K562 (cell line): ENCODE results near the gene HMGN1. TPM values are rescaled to one million over a fixed set of nuclear protein-coding genes. Genes with fewer than 3 reads are reported as not detected.
A peak's percentile ranks its signal among the peaks of the same experiment; 100 is the strongest.

ENCODE experiments used
- CUX1 ChIP-seq: fragments of 200-800 bp; sonication (Bioruptor generic); IDR thresholded peaks from 2 replicates; pipeline ENCODE4 v1.6.1; 2016; ENCODE audit warnings: missing genetic modification characterization, missing compliant biosample characterization
- DNMT1 ChIP-seq: fragments of 450-650 bp; IDR thresholded peaks from 2 replicates; pipeline ENCODE4 v1.6.1; 2016; ENCODE audit warnings: antibody characterized with exemption, mild to moderate bottlenecking
- PRDM10 ChIP-seq: fragments of 450-650 bp; IDR thresholded peaks from 2 replicates; pipeline ENCODE4 v1.6.1; 2018; ENCODE audit not compliant: partially characterized antibody
- SRF ChIP-seq, 2 experiments: fragments of 250-450, 450-650 bp in 1 of 2; sonication (Bioruptor Pico) in 1 of 2; sonication (generic) in 1 of 2; formaldehyde crosslinking; IDR thresholded peaks; 2 replicates each; pipeline versions ENCODE4 v1.5.0 to v1.5.1; 2020 to 2022; ENCODE audit warnings: mild to moderate bottlenecking in 1 of 2, missing genetic modification reagents in 1 of 2
- USF1 ChIP-seq: sonication (generic); formaldehyde crosslinking; IDR thresholded peaks from 2 replicates; pipeline ENCODE4 v1.9.0; 2022; ENCODE audit warnings: mild to moderate bottlenecking, missing genetic modification reagents
- ZNF354B ChIP-seq: fragments of 250-450 bp; sonication (Bioruptor Pico); IDR thresholded peaks from 2 replicates; pipeline ENCODE4 v1.4.0; 2020
- ZNF384 ChIP-seq: IDR thresholded peaks from 2 replicates; pipeline ENCODE4 v1.6.1; 2012; ENCODE audit warnings: low read depth, low read length, improper control_type of control experiment
- ZNF561 ChIP-seq: fragments of 450-650 bp; formaldehyde crosslinking; conservative IDR thresholded peaks from 2 replicates; pipeline ENCODE4 v1.4.0; 2020; ENCODE audit warnings: mild to moderate bottlenecking, moderate library complexity
- polyA plus RNA-seq, 8 experiments: library from polyadenylated mRNA; depleted of rRNA in 4 of 8; stranded (reverse) in 5 of 8; unstranded in 3 of 8; fragments of >200 nt; fragmentation: Nextera tagmentation in 2 of 8; fragmentation: Illumina TruSeq in 1 of 8; extraction: Ambion mirVana in 2 of 8; extraction: Trizol in 1 of 8; gene quantifications; 2 replicates each; pipeline versions ENCODE4 v1.2.1 to v1.2.3, GENCODE V29; 2011 to 2014; ENCODE audit warnings: inconsistent platforms in 1 of 8, missing spikeins in 1 of 8
- total RNA-seq, 7 experiments: library from RNA; depleted of rRNA in 6 of 7; stranded (reverse); fragments of >200 nt in 6 of 7; fragmentation: Illumina TruSeq in 2 of 7; extraction: Trizol in 2 of 7; gene quantifications; 2 replicates each; pipeline versions ENCODE4 v1.2.1 to v1.2.3, GENCODE V29; 2011 to 2021; ENCODE audit warnings: low replicate concordance in 1 of 7
- TF ChIP-seq, protein P1 (sequence below): fragments of 450-650 bp; formaldehyde crosslinking; IDR thresholded peaks from 2 replicates; pipeline ENCODE4 v1.4.0; 2022; ENCODE audit warnings: missing genetic modification characterization

Gene HMGN1
- total and polyA plus RNA-seq, 9 of the 15 experiments (the other 6 are each of a cell fraction or from before 2014, with no cell fraction given) = 124 to 626 (median 498) TPM

- TF ChIP-seq PRDM10 (peak; percentile 50), ZNF384 (peak; percentile 40), ZNF561 (CRISPR knock-in tag) (peak; percentile 63; the same call in 1 of the 2 replicates), CUX1 (CRISPR knock-in tag) (no peak), SRF (CRISPR knock-in tag; IDR thresholded peaks at IDR 0.05) (peak; percentile 48 to 61; a peak in 2 of 4 replicates), ZNF354B (no peak), USF1 (CRISPR knock-in tag) (peak; percentile 70), DNMT1 (no peak)
- TF ChIP-seq, protein P1, sequence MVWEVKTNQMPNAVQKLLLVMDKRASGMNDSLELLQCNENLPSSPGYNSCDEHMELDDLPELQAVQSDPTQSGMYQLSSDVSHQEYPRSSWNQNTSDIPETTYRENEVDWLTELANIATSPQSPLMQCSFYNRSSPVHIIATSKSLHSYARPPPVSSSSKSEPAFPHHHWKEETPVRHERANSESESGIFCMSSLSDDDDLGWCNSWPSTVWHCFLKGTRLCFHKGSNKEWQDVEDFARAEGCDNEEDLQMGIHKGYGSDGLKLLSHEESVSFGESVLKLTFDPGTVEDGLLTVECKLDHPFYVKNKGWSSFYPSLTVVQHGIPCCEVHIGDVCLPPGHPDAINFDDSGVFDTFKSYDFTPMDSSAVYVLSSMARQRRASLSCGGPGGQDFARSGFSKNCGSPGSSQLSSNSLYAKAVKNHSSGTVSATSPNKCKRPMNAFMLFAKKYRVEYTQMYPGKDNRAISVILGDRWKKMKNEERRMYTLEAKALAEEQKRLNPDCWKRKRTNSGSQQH (CRISPR knock-in tag) = peak; percentile 48; the same call in 1 of the 2 replicates
These were observed 35.2 kb downstream of the HMGN1 start, which contains the start of gene BRWD1 (continued) for GRCh38 chr21:39313571-39314142.
